Activated CD8-positive, alpha-beta memory T cell treated with anti-CD3 and anti-CD28 coated beads, Interleukin-2, amount 50 U/mL, for 24 hours (primary cell): ENCODE data around the gene ZNF592.
"Not testable (repeated sequence)": the region's sequence is repeated elsewhere in the genome, so short reads cannot be mapped to it uniquely, and the experiment has no call there.

Experiments used
- DNase-seq: peaks from one replicate; pipeline ENCODE4 v3.0.0-alpha.2; 2020; ENCODE audit errors: extremely low read depth

The ZNF592 gene, protein sequence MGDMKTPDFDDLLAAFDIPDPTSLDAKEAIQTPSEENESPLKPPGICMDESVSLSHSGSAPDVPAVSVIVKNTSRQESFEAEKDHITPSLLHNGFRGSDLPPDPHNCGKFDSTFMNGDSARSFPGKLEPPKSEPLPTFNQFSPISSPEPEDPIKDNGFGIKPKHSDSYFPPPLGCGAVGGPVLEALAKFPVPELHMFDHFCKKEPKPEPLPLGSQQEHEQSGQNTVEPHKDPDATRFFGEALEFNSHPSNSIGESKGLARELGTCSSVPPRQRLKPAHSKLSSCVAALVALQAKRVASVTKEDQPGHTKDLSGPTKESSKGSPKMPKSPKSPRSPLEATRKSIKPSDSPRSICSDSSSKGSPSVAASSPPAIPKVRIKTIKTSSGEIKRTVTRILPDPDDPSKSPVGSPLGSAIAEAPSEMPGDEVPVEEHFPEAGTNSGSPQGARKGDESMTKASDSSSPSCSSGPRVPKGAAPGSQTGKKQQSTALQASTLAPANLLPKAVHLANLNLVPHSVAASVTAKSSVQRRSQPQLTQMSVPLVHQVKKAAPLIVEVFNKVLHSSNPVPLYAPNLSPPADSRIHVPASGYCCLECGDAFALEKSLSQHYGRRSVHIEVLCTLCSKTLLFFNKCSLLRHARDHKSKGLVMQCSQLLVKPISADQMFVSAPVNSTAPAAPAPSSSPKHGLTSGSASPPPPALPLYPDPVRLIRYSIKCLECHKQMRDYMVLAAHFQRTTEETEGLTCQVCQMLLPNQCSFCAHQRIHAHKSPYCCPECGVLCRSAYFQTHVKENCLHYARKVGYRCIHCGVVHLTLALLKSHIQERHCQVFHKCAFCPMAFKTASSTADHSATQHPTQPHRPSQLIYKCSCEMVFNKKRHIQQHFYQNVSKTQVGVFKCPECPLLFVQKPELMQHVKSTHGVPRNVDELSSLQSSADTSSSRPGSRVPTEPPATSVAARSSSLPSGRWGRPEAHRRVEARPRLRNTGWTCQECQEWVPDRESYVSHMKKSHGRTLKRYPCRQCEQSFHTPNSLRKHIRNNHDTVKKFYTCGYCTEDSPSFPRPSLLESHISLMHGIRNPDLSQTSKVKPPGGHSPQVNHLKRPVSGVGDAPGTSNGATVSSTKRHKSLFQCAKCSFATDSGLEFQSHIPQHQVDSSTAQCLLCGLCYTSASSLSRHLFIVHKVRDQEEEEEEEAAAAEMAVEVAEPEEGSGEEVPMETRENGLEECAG (N-terminal part only)

DNA sequence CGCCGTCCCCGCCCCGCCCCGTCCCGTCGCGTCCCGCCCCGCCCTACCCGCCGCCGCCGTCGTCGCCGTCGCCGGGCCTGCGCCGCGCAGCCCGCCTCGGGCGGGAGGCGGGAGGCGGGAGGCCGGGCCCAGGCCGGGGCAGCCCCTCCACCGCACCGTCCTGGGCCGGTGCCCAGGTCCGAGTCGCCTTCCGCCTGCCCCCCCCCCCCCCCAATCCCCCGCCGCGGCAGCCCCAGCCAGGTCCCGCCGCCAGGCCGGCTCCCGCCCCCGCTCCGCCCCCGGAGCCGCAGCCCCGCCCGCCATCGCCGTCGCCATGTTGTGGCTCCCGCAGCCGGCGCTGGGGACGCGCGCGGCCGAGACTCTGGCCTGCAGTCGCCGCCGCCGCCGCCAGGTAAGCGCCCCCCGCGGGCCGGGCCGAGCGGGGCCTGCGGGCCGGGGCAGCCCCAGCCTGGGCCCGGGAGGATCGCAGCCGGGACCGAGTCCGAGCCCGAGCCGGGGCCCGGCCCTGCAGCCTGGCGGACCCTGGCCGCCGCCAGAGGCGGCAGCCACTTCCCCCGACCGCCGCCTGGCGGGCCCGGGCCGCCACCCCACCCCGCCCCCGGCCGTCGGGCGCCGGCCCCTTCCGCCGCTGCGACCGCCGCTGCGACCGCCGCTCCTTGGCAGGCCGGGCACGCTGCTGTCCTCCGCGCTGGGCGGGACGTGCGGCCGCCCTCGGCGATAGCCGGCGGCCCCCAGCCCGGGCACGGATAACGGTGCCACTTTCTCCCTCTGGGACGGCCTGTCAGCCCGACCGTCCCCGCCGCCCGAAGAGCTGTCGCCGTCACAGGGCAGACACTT lies at the start of gene ZNF592:
Gene ZNF592, plus strand, starts transcription at position 319 of the 837 bp plus-strand sequence. CDS start 34,084 bp downstream, outside the sequence.
- no peak for DNase-seq

DNA sequence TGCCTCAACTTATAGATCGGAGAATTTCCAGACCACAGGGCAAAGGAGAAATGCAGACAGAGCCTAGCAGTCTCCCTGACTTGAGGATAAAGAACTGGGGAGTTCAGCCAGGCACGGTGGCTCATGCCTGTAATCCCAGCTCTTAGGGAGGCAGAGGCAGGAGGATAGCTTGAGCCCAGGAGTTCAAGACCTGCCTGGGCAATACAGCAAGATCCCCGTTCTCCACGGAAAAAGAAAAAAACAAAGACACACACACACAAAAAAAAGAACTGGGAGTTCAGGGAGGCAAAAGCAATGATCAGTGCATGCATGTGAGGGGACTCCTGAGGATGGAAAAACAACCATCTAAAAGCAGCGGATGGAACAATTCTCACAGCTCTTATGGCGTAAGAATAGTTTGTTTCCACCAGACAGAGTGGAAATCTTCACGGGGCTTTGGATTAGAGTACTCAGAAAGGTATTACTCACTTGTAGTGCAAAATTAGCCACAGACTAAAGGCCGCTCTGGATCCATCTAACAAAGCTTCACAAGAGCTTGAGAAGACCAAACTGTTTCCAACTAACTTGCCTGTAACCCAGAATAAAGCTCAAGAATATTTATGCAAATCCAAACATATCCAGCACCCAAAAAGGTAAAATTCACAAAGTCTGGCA lies 48.7 kb upstream of the ZNF592 start:
- no peak for DNase-seq

DNA sequence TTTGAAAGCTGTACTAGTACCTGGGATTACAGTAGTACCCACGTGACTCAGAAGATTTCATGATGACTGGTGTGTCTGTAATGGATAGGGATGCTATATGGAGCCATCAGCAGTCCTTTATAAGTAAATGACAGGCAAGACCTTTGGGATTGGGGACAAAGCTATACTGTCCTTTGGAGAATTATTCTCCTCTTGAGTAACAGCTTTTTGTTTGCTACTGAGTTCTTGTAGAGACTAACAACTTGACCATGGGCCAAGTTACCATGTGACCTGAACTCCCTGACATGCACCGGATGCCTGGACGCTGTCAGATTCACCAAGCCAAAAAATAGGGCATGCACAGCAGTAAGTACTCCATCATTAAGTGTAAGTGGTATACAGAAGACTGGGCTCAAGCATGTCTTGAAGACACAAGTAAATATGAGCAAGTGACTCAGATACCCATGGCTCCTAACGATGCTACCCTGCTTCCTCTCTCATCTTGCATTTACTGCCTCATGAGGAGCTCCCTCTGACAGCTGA lies 45.4 kb upstream of the ZNF592 start:
- no peak for DNase-seq

DNA sequence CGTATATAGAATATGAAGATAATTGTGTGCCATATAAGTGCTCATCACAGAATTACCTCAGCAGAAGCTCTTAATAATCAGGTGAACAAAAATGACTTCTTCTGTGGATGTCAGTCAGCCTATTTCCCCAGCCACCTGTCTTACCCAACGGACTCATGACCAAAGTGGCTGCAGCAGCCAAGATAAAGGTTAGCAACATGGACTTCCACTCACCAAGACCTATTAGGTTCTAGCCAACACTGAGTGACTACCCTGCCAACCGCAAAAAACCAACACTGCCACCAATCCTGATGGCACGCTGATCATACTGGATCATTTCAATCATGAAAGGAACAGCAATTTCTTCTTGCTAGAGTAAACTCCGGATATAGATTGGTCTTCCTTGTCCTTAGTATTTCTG lies 44.6 kb upstream of the ZNF592 start:
- DNase-seq, result no peak

DNA sequence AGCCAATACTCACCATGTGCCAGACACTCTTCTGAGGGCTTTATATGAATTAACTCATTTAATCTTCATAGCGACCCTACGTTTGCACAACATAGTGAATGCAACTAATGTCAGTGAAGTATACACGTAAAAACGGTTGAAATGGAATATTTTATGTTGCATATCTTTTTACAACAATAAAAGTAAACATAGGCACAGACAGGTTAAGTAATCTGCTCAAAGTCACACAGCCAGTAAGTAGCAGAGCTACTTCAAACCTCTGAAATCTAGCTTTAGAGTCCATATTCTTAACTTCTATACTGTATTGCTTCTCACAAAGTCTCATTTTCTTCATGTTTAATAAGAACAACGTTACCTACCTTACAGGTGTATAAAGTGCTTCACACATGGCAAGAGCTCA lies 34.0 kb upstream of the ZNF592 start:
- no peak for DNase-seq

DNA sequence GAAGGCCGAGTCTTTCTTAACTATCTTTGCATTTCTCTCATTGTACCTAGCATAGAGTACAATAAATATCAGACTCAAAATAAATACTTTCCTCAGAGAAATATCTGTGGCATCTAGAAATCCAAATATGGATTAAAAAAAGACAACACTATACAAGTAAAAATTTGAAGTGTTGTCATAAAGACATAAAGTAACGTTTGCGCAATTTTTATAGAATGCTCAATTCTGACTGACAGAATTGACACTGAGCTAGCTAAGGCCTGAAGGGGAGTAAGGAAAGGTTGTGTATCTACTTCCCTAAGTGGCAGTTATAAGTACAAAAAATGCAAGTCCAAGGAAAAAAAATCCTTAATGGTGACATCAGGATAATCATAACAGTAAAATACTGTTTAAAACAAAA lies 33.6 kb upstream of the ZNF592 start:
- no peak for DNase-seq

DNA sequence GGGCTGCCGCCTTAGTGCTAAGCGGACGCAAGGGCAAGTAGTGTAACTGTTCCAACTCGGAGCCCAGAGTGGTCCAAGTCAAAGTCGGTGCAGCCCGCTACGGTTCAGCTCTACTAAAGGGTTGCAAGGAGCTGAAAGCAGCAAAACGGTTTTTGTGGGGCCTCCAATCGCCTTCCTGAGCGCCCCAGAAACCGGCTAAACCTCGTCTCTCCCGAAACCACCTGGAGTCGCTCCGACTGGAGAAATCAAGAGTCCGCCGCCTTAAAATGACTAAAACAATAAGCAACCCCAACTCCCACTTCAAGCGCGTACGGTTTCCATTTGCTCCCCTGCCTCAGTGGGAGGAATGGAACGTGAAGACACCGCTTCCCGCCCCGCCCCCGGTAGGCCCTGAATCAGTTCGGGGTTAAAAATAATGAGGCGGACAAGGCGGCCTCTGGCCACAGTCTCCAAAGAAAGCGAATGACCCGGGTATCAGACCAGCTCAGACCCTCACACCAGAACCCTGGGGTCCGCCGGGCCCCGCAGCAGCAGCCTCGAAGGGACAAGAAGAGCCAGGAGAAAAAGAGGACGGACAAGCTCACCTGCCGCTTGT lies 32.9 kb upstream of the ZNF592 start:
- no peak for DNase-seq

DNA sequence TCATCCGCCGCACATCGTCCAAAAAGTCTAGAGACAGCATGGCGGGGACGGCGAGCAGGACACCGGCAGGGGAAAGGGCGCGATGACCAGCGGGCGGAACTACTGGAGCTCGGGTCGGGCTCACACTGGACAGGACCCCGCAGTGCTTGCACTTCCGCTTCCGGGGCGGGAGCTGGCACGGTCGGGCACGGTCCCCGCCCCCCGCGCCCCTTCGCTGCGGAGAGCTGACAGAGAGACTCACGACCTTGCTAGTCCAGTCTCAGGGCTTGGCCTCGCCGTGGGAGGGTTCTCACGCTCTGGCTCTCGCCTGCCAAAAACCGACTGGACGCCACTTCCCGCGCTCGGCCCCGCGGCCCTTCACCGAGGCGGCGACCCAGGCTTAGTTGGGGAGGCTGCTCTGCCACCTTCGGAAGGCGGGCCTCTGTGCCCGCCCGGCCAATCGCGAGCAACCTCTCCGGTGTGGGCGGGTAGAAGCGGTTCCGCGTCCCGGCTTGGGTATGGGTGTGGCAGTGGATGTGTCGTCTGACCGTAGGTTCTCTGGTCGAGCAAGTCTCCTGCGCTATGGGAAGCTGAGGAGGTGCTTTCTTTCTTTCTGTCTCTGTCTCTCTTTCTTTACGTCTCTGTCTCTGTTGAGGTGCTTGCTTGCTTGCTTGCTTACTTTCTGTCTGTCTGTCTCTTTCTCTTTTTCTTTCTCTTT lies 32.2 kb upstream of the ZNF592 start, which contains the start of gene SEC11A:
Gene SEC11A, minus strand, starts transcription at position 104 of the 697 bp plus-strand sequence. Its CDS starts 64 bp downstream, at position 40.
- DNase-seq, result peak; percentile 84

DNA sequence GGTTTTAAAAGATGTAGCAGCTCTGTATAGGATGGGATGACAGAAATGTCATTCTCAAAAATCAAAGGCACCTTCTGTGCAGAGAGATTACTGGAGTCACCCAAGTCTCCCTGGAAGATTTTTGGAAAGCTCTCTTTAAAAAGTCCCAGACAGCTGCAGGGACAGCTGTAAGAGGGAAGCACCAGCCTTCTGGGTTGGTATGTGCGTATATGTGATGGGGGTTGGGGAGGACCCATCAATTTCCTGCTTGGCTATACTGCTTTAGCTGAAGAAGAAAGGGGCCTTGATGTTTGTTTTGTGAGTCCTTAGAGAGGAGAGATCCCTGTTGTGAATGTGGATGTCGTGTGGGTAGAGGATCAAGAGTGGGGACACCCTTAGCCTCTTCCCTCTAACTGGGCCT lies 27.0 kb upstream of the ZNF592 start:
- no peak for DNase-seq

DNA sequence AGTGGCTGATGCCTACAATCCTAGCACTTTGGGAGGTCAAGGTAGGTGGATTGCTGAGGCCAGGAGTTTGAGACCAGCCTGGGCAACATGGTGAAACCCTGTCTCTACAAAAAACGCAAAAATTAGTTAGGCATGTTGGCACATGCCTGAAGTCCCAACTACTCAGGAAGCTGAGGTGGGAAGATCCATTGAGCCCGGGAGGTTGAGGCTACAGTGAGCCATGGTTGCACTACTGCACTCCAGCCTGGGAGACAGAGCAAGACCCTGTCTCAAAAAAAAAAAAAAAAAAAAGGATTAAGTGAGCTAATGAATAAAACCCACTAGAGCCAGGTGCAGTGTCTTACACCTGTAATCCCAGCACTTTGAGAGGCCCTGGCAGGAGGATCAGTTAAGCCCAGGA lies 25.8 kb upstream of the ZNF592 start:
- no peak for DNase-seq

DNA sequence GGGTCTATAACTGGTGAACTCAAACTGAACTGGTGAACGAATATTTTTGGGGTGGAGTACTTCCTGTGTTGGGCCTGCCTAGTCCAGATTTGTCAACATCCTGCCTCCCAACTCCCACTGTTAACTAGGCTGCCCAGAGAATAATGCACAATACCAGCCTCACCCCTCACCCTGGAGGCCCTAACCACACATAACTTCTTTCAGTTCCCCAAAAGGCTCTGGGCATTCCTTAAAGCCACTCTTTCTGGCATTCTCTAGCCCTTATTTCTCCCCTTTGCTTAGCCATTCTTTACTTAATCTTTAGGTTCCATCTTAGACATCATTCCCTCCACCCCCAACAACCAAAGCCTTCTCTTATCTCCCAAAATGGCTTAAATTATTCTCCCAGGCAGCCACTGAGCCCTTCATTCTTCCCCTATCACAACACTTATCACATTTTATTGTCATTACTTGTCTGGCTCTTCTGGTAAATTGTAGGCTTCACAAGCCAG lies 23.3 kb upstream of the ZNF592 start:
- no peak for DNase-seq

DNA sequence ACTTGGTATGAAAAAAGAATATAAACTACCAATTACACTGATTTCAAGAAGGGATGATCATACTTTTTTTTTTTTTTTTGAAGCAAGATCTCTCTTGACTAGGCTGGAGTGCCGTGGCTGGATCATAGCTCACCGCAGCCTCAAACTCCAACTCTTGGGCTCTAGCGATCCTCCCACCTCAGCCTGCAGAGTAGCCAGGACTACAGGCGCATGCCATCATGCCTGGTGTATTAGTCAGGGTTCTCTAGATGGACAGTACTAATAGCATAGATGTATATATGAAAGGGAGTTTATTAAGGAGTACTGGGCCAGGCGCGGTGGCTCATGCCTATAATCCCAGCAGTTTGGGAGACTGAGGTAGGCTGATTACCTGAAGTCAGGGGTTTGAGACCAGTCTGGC lies 21.0 kb upstream of the ZNF592 start:
- DNase-seq, result no peak

DNA sequence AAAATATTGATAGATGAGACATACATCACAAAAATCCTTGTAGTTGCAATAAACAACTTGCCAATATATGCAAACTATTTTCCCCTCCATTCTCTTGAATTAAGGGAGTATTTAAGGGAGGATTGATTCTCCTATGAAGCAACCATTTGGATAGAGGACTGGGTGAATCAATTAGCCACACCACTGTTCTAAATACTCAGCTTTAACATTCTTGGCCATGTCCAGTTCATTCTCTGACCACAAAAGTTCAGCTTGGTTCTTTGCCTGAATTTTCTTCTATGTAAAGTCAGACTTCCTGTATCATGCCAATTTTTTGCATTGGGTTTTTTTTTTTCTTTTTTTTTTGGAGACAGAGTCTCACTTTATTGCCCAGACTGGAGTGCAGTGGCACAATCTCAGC lies 16.6 kb upstream of the ZNF592 start:
- no peak for DNase-seq

DNA sequence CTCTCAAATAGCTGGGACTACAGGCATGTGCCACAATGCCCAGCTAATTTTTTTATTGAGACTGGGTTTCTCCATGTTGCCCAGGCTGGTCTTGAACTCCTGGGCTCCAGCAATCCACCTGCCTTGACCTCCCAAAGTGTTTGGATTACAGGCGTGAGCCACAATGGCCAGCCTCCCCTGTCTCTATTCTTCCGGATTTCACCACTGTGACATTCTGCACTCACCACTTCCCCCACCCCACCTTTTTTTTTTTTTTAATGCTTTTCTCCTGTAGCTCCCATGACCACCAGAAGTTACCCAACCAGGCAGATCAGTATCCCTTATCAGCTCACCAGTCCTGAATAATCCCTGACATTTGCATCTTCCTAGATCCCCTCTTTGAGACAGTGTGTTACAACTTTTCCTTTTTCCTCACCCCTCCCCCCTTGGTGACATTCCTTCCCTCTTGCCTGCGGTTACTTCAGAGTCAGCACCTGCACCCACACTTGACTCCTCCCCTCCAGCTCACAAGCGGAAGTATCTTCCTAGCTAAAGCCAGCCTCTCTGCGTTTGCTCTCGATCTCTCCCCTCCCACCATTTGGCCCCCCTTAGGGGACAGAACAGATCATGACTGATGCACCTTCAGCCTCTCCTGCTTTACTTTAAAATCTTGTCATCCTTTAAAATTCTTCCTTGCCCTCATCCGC lies 13.5 kb upstream of the ZNF592 start:
- no peak for DNase-seq

DNA sequence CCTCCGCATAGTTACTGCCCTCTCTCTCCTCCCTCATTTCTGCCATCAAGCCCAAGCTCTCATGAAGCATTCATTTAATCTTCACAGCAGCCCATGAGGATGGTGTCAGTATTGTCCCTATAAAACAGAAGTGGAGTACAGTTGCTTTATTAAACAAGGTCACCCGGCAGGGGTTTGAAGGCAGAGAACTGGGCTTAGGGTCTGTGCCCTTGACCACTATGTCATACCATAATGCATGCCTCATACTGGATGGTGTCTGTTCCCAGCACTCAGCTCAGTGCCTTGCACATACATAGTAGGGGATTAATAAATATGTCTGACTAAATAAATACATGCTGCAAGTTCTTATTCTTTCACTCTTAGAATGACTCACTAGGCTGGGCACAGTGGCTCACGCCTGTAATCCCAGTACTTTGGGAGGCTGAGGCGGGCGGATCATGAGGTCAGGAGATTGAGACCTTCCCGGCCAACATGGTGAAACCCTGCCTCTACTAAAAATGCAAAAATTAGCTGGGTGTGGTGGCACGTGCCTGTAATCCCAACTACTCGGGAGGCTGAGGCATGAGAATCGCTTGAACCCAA lies 12.8 kb upstream of the ZNF592 start:
- not testable (repeated sequence) for DNase-seq

DNA sequence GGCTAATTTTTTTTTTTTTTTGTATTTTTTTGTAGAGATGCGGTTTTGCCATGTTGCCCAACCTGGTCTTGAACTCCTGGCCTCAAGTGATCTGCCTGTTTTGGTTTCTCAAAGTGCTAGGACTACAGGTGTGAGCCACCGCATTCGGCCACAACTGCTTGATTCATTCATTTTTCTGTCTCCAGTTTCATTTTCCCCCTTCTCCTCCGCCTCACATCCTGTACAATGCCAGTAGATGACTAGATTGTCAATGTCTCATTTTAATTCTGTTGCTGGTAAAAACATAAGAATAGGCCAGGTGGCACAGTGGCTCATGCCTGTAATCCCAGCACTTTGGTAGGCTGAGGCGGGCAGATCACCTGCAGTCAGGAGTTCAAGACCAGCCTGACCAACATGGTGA lies 12.0 kb upstream of the ZNF592 start:
- DNase-seq, result no peak

DNA sequence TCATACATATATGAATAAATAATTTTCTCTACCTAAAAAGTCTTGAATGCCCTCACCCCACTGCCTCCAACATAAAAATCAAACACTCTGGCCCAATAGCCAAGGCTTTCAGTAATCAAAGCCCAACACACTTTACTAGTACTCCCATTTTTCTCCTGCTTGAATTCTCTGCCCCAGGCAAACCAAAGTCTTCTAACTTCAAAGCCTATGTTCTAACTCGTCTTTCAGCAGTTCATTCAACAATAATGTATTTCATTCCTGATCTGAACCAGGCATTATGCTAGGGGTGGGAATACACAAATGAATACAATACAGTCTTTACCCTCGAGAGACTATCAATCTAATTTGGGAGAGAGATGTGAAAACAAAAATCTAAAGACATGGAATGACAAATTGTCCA lies 11.4 kb upstream of the ZNF592 start:
- no peak for DNase-seq

DNA sequence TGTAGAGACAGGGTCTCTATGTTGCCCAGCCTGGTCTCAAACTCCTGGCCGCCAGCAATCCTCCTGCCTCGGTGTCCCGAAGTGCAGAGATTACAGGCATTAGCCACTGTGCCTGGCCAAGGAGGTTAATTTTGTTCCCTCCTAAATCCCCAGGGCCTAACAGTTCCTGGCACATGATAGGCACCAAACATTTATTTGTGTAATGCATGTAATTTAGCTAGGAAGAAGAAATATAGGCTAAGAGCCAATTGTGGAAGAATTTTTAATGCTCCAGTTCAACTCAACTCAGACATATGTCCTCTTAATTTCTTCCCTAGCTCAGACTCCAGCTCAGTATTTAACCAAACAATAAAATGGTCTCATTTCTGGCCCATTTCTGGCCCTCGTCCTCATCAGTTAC lies 7.7 kb upstream of the ZNF592 start:
- no peak for DNase-seq
